Nephron (organoid): ENCODE measurements around the gene SFT2D2.

ENCODE experiments used
- H3K27ac Mint-ChIP-seq, 3 experiments: 2 replicates each; pipeline ENCODE4 v1.8.0; 2020; ENCODE audit warnings: mixed read lengths in 3 of 3, mild to moderate bottlenecking in 2 of 3, moderate library complexity in 1 of 3
- H3K27me3 Mint-ChIP-seq: 2 replicates; pipeline ENCODE4 v1.8.0; 2021; ENCODE audit warnings: low read depth, mild to moderate bottlenecking, moderate library complexity, mixed read lengths
- H3K36me3 Mint-ChIP-seq: 2 replicates; pipeline ENCODE4 v1.8.0; 2020; ENCODE audit warnings: low read depth, mixed read lengths
- H3K4me1 Mint-ChIP-seq: 2 replicates; pipeline ENCODE4 v1.8.0; 2020; ENCODE audit warnings: mixed read lengths
- H3K4me3 Mint-ChIP-seq, 3 experiments: 2 replicates each; pipeline ENCODE4 v1.8.0; 2020; ENCODE audit warnings: mild to moderate bottlenecking in 3 of 3, mixed read lengths in 3 of 3, moderate library complexity in 2 of 3
- H3K9me3 Mint-ChIP-seq: 2 replicates; pipeline ENCODE4 v1.8.0; 2020; ENCODE audit warnings: mixed read lengths
- CTCF ChIP-seq, 3 experiments: fragments of 200-600 bp; sonication (generic); IDR thresholded peaks; one replicate each; pipeline ENCODE4 v1.5.0; 2021; ENCODE audit warnings: antibody characterized with exemption in 3 of 3; ENCODE audit not compliant: unreplicated experiment in 3 of 3

Gene SFT2D2

GRCh38 chr1:168297019-168297730 lies 71.4 kb downstream of the SFT2D2 start:
- no peaks in the 10 kb centered on the region for H3K36me3 Mint-ChIP-seq
- no peaks in the 10 kb centered on the region for H3K4me1 Mint-ChIP-seq
- no peak overlapping the region for H3K27ac Mint-ChIP-seq
- H3K9me3 Mint-ChIP-seq = no peaks in the 10 kb centered on the region
- TF ChIP-seq CTCF (IDR thresholded peaks at IDR 0.05; ENCODE audit: unreplicated experiment in 3 of 3) = no peak
- no peak overlapping the region for H3K4me3 Mint-ChIP-seq
- H3K27me3 Mint-ChIP-seq = no peaks in the 10 kb centered on the region

GRCh38 chr1:168298446-168298845 lies 72.6 kb downstream of the SFT2D2 start:
- TF ChIP-seq CTCF (IDR thresholded peaks at IDR 0.05; ENCODE audit: unreplicated experiment in 3 of 3) = no peak
- H3K27me3 Mint-ChIP-seq = no peaks in the 10 kb centered on the region
- no peaks in the 10 kb centered on the region for H3K4me1 Mint-ChIP-seq
- no peak overlapping the region for H3K27ac Mint-ChIP-seq
- H3K9me3 Mint-ChIP-seq = no peaks in the 10 kb centered on the region
- H3K36me3 Mint-ChIP-seq = no peaks in the 10 kb centered on the region
- H3K4me3 Mint-ChIP-seq = no peak overlapping the region

- Mint-ChIP-seq H3K4me3 (no peak overlapping the region), H3K27ac (no peak overlapping the region), H3K27me3 (peaks cover 4% of the 10 kb centered on the region), H3K4me1 (no peaks in the 10 kb centered on the region), H3K36me3 (no peaks in the 10 kb centered on the region), H3K9me3 (no peaks in the 10 kb centered on the region)
- TF ChIP-seq CTCF (IDR thresholded peaks at IDR 0.05; ENCODE audit: unreplicated experiment in 3 of 3) = no peak
Observed at GRCh38 chr1:168300626-168301025, 74.8 kb downstream of the SFT2D2 start.

GRCh38 chr1:168301664-168302320 lies 76.0 kb downstream of the SFT2D2 start:
- Mint-ChIP-seq H3K9me3 (no peaks in the 10 kb centered on the region), H3K4me1 (no peaks in the 10 kb centered on the region), H3K36me3 (no peaks in the 10 kb centered on the region), H3K27ac (no peak overlapping the region), H3K27me3 (peaks cover 4% of the 10 kb centered on the region), H3K4me3 (no peak overlapping the region)
- TF ChIP-seq CTCF (IDR thresholded peaks at IDR 0.05; ENCODE audit: unreplicated experiment in 3 of 3) = no peak
